Measurements from ENCODE around the gene SLIT1.

SLIT1 gene

GRCh38 chr10:96949039-96949683, 236.6 kb downstream of the SLIT1 start:
- no peak for DNase-seq

Data from NCI-H1694 (cell line).